AG04450 (cell line): ENCODE measurements around the gene NANOS2. TPM values are rescaled to one million over a fixed set of nuclear protein-coding genes. Genes with fewer than 3 reads are reported as not detected.
"Not testable (repeated sequence)": the region's sequence is repeated elsewhere in the genome, so short reads cannot be mapped to it uniquely, and the experiment has no call there.

ENCODE experiments used
- CTCF ChIA-PET: fragments of 300-600, 350-600 bp; formaldehyde crosslinking; extraction: SDS; loops from one replicate; lab custom pipeline; 2022; ENCODE audit warnings: antibody characterized with exemption, inconsistent platforms; lab: Charles Lee
- POLR2A ChIA-PET: fragments of 350-600 bp; formaldehyde crosslinking; extraction: SDS; loops from one replicate; lab custom pipeline; 2021; ENCODE audit warnings: antibody characterized with exemption, inconsistent platforms; lab: Yijun Ruan, JAX
- DNase-seq: peaks from one replicate; pipeline ENCODE4 v3.0.0-alpha.2; 2011; ENCODE audit warnings: low read depth, low spot score
- H3K27ac ChIP-seq: one replicate; pipeline ENCODE4 v1.5.1; 2012; ENCODE audit warnings: low read depth, low read length, control low read depth
- H3K27me3 ChIP-seq: one replicate; pipeline ENCODE4 v1.6.0; 2012; ENCODE audit warnings: low read length; ENCODE audit not compliant: control insufficient read depth, insufficient read depth
- H3K4me3 ChIP-seq: 2 replicates; pipeline ENCODE4 v1.5.1; 2011; ENCODE audit warnings: mild to moderate bottlenecking, low read depth, low read length, control low read depth
- H3K9me3 ChIP-seq: 2 replicates; pipeline ENCODE4 v1.5.1; 2012; ENCODE audit warnings: low read length; ENCODE audit not compliant: control insufficient read depth, insufficient read depth
- polyA plus RNA-seq: library from polyadenylated mRNA; depleted of rRNA; stranded (reverse); fragments of >200 nt; gene quantifications from 2 replicates; pipeline ENCODE4 v1.2.3, GENCODE V29; 2011
- TF ChIP-seq, protein P1 (sequence below): IDR thresholded peaks from 2 replicates; pipeline ENCODE4 v1.5.1; 2011; ENCODE audit warnings: low read depth, low read length, control low read depth, inconsistent platforms

The NANOS2 gene
- polyA plus RNA-seq, 1 experiment = not detected

GRCh38 chr19:45872095-45872919, 42.3 kb downstream of the NANOS2 start:
- no peak overlapping the region for H3K4me3 ChIP-seq
- no peak overlapping the region for H3K27ac ChIP-seq
- no peaks in the 10 kb centered on the region; the same call in 1 of the 2 replicates for H3K9me3 ChIP-seq
- peaks cover 8% of the 10 kb centered on the region for H3K27me3 ChIP-seq
- TF ChIP-seq, protein P1, sequence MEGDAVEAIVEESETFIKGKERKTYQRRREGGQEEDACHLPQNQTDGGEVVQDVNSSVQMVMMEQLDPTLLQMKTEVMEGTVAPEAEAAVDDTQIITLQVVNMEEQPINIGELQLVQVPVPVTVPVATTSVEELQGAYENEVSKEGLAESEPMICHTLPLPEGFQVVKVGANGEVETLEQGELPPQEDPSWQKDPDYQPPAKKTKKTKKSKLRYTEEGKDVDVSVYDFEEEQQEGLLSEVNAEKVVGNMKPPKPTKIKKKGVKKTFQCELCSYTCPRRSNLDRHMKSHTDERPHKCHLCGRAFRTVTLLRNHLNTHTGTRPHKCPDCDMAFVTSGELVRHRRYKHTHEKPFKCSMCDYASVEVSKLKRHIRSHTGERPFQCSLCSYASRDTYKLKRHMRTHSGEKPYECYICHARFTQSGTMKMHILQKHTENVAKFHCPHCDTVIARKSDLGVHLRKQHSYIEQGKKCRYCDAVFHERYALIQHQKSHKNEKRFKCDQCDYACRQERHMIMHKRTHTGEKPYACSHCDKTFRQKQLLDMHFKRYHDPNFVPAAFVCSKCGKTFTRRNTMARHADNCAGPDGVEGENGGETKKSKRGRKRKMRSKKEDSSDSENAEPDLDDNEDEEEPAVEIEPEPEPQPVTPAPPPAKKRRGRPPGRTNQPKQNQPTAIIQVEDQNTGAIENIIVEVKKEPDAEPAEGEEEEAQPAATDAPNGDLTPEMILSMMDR = no peak
- DNase-seq = no peak
- CTCF ChIA-PET = no interaction called here
- POLR2A ChIA-PET = no interaction called here

- TF ChIP-seq, protein P1 = no peak
- ChIA-PET CTCF (interaction anchor here (0.9 kb wide), 1 partner anchor 9 kb away, joined by 3 read pairs; no protein-coding TSS in a partner anchor), POLR2A (no interaction called here)
- Histone ChIP-seq H3K27me3 (peaks cover 22% of the 10 kb centered on the region), H3K4me3 (no peak overlapping the region), H3K27ac (no peak overlapping the region), H3K9me3 (no peaks in the 10 kb centered on the region)
- no peak for DNase-seq
Observed at GRCh38 chr19:45870798-45871197, 43.8 kb downstream of the NANOS2 start.

DNA sequence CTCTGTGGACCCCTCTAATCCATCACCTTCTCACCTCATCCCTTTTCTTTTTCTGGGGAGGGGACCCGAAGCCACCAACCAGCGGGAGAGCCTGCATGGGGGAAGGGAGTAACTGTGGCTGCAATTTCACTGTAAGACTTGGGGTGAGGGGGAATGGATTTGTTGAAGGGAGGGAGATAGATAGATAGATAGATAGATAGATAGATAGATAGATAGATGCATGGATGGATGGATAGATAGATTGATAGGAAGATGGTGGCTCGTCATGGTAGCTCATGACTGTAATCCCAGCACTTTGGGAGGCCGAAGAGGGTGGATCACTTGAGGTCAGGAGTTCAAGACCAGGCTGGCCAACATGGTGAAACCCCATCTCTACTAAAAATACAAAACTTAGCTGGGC, 47.3 kb downstream of the NANOS2 start:
- POLR2A ChIA-PET, DNase-seq, H3K4me3 ChIP-seq, CTCF ChIA-PET, H3K27ac ChIP-seq, H3K9me3 ChIP-seq: not testable (repeated sequence)
- H3K27me3 ChIP-seq = peaks cover 41% of the 10 kb centered on the region

- CTCF ChIA-PET = interaction anchor here (4.2 kb wide), 1 partner anchor 16 kb away, joined by 22 read pairs; no protein-coding TSS in a partner anchor
- no peak overlapping the region for H3K27ac ChIP-seq
- H3K4me3 ChIP-seq = no peak overlapping the region
- no peak for DNase-seq
- POLR2A ChIA-PET = no interaction called here
- H3K9me3 ChIP-seq = peaks cover 4% of the 10 kb centered on the region; the same call in 1 of the 2 replicates
- H3K27me3 ChIP-seq = peaks cover 41% of the 10 kb centered on the region
- TF ChIP-seq, protein P1 = no peak
Observed at GRCh38 chr19:45866400-45867176, 48.0 kb downstream of the NANOS2 start.

DNA sequence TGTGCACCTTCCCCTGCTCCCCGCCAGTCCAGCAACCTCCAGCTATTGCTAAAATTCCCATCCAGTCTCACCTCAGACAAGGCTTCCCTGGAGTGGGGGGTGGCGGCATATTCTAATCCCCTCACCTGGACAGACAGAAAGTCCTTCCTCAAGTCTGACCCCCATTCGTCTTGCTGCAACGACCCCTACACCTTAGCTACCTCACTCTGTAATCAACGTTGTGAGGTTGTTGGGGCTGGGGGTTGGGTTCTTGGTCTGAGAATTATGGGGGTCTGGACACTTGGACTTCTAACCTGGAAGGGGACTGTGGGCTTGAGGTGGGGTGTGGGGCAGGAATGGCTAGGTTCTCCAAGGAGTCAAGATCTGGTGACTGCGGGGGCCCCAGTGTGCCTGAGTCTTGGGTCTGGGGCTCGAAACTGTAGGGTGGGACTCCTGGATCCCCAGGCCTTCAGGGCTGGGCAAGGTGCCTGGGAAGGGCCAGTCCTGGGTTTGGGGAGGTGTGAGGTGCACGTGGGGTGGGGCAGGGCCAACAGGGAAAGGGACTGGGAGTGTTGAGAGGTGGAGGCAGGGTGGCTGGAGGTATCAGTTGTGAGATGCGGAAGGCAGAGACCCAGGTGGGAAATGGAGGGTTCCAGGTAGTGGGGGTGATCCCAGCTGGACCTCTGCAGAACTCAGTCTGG, 49.2 kb downstream of the NANOS2 start:
- DNase-seq = no peak
- TF ChIP-seq, protein P1 = no peak
- peaks cover 41% of the 10 kb centered on the region for H3K27me3 ChIP-seq
- ChIA-PET CTCF (interaction anchor here (4.2 kb wide), 1 partner anchor 17 kb away, joined by 22 read pairs; no protein-coding TSS in a partner anchor), POLR2A (no interaction called here)
- H3K9me3 ChIP-seq = peaks cover 4% of the 10 kb centered on the region; the same call in 1 of the 2 replicates
- no peak overlapping the region for H3K4me3 ChIP-seq
- no peak overlapping the region for H3K27ac ChIP-seq
